Measurements from ENCODE around the gene LIPK. TPM values are rescaled to one million over a fixed set of nuclear protein-coding genes. Genes with fewer than 3 reads are reported as not detected.
A peak's percentile ranks its signal among the peaks of the same experiment; 100 is the strongest.
"Not testable (repeated sequence)": the region's sequence is repeated elsewhere in the genome, so short reads cannot be mapped to it uniquely, and the experiment has no call there.

LIPK gene
- total and polyA plus RNA-seq, 8 donors: not detected

- Histone ChIP-seq H3K4me1 (no peaks in the 10 kb centered on the region), H3K27me3 (no peaks in the 10 kb centered on the region), H3K27ac (no peak overlapping the region), H3K36me3 (no peaks in the 10 kb centered on the region), H3K9me3 (no peaks in the 10 kb centered on the region), H3K4me3 (no peak overlapping the region)
- no peak for DNase-seq
- no peak for ATAC-seq
- intact Hi-C loops (cut with DNase I): no loop called here
- no peak for TF ChIP-seq CTCF (IDR thresholded peaks at IDR 0.05)
Measured at GRCh38 chr10:88661577-88661976, 44.5 kb upstream of the LIPK start.

- H3K4me3 ChIP-seq; H3K9me3 ChIP-seq; ATAC-seq; intact Hi-C loops (cut with DNase I); H3K36me3 ChIP-seq; H3K27me3 ChIP-seq; H3K27ac ChIP-seq; H3K4me1 ChIP-seq: not testable (repeated sequence)
- DNase-seq: peak in 1 of 4 donors; percentile 20
Measured at GRCh38 chr10:88663153-88663552, 42.9 kb upstream of the LIPK start.

- Histone ChIP-seq H3K4me1 (no peaks in the 10 kb centered on the region), H3K27ac (no peak within 1 kb of the TSS), H3K4me3 (no peak within 1 kb of the TSS), H3K36me3 (no peaks in the 10 kb centered on the region), H3K27me3 (no peaks in the 10 kb centered on the region), H3K9me3 (no peaks in the 10 kb centered on the region)
- ATAC-seq (no peak), DNase-seq (no peak)
- no peak for TF ChIP-seq CTCF (IDR thresholded peaks at IDR 0.05)
- intact Hi-C loops (cut with DNase I): no loop called here
Measured at GRCh38 chr10:88664142-88664541, 41.9 kb upstream of the LIPK start, which contains the start of gene LIPF. LIPF (plus strand) TSS chr10:88664442; CDS start chr10:88667298, 2,856 bp downstream.

GRCh38 chr10:88668465-88668864 lies 37.6 kb upstream of the LIPK start:
- H3K9me3 ChIP-seq: no peaks in the 10 kb centered on the region
- H3K4me1 ChIP-seq: no peaks in the 10 kb centered on the region
- no peaks in the 10 kb centered on the region for H3K27me3 ChIP-seq
- ATAC-seq (no peak), DNase-seq (no peak)
- TF ChIP-seq CTCF (IDR thresholded peaks at IDR 0.05): no peak
- intact Hi-C loops (cut with DNase I): no loop called here
- H3K27ac ChIP-seq: no peak overlapping the region
- no peak overlapping the region for H3K4me3 ChIP-seq
- H3K36me3 ChIP-seq: no peaks in the 10 kb centered on the region

GRCh38 chr10:88670497-88670896 lies 35.6 kb upstream of the LIPK start:
- intact Hi-C loops (cut with DNase I): no loop called here
- Histone ChIP-seq H3K4me1 (no peaks in the 10 kb centered on the region), H3K27me3 (no peaks in the 10 kb centered on the region), H3K36me3 (no peaks in the 10 kb centered on the region), H3K27ac (no peak overlapping the region), H3K4me3 (no peak overlapping the region), H3K9me3 (no peaks in the 10 kb centered on the region)
- no peak for TF ChIP-seq CTCF (IDR thresholded peaks at IDR 0.05)
- DNase-seq: no peak
- no peak for ATAC-seq

- no peak for ATAC-seq
- no peak for TF ChIP-seq CTCF (IDR thresholded peaks at IDR 0.05)
Measured at GRCh38 chr10:88672041-88672440, 34.0 kb upstream of the LIPK start.

More at GRCh38 chr10:88672041-88672440, 34.0 kb upstream of the LIPK start:
- Histone ChIP-seq H3K27me3 (no peaks in the 10 kb centered on the region), H3K27ac (no peak overlapping the region), H3K9me3 (no peaks in the 10 kb centered on the region), H3K4me1 (no peaks in the 10 kb centered on the region), H3K36me3 (no peaks in the 10 kb centered on the region), H3K4me3 (no peak overlapping the region)
- intact Hi-C loops (cut with DNase I): no loop called here
- no peak for DNase-seq

Data from left lung (tissue), 10 donors.